ENCODE data around the gene GOLGA6A.
"Not testable (repeated sequence)": the region's sequence is repeated elsewhere in the genome, so short reads cannot be mapped to it uniquely, and the experiment has no call there.

GOLGA6A gene

DNA sequence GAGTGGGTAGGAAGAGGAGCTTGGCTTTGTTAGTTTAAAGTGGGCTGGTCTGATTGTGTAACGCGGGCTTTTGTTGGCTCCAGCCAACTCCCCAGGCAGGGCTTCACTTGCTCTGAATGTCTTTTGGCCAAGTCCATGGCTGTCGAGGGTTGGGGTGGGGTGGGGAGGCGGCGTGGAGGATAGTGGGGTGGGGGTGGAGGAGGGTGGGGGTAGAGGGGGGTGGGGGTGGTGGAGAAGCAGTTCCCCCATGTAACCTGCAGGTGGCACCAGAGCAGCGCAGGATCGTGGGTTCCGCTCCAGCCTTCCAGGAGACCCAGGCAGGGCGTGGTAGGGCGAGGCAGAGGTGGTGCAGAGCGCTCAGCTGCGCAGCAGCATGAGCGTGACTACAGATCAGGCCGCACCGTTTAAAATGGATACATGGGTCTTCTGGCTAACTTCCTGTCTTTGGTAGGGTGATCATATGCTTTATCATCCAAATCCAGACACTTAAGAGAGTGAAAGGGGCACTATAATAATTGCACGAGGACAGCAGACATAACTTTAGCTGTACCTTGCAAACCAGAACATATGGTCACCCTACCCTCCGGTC, 28.3 kb downstream of the GOLGA6A start:
- Histone ChIP-seq H3K4me1 (ENCODE audit: control insufficient read depth, low read length) (no peaks in the 10 kb centered on the region), H3K27ac (ENCODE audit: low read depth, low read length) (no peak overlapping the region), H3K4me2 (ENCODE audit: low read length) (no peak overlapping the region), H3K9me3 (ENCODE audit: control insufficient read depth, insufficient read depth, low read length) (no peaks in the 10 kb centered on the region), H3K27me3 (ENCODE audit: control insufficient read depth, low read length) (peaks cover 9% of the 10 kb centered on the region), H3F3A (ENCODE audit: control insufficient read depth, insufficient read depth) (no peaks in the 10 kb centered on the region), H4K20me1 (ENCODE audit: control insufficient read depth, insufficient read depth, low read depth, low read length) (no peaks in the 10 kb centered on the region), H3K36me3 (ENCODE audit: control insufficient read depth, low read length) (no peaks in the 10 kb centered on the region), H3K79me2 (ENCODE audit: control insufficient read depth, low read length) (no peaks in the 10 kb centered on the region), H3K9me2 (replicated peaks; ENCODE audit: control insufficient read depth, low read length) (no peaks in the 10 kb centered on the region), H3K4me3 (ENCODE audit: low read length) (no peak overlapping the region)
- TF ChIP-seq EZH2phosphoT487 (IDR thresholded peaks at IDR 0.05; ENCODE audit: borderline replicate concordance, low read length), result no peak
- TF ChIP-seq, protein P1, sequence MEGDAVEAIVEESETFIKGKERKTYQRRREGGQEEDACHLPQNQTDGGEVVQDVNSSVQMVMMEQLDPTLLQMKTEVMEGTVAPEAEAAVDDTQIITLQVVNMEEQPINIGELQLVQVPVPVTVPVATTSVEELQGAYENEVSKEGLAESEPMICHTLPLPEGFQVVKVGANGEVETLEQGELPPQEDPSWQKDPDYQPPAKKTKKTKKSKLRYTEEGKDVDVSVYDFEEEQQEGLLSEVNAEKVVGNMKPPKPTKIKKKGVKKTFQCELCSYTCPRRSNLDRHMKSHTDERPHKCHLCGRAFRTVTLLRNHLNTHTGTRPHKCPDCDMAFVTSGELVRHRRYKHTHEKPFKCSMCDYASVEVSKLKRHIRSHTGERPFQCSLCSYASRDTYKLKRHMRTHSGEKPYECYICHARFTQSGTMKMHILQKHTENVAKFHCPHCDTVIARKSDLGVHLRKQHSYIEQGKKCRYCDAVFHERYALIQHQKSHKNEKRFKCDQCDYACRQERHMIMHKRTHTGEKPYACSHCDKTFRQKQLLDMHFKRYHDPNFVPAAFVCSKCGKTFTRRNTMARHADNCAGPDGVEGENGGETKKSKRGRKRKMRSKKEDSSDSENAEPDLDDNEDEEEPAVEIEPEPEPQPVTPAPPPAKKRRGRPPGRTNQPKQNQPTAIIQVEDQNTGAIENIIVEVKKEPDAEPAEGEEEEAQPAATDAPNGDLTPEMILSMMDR (IDR thresholded peaks at IDR 0.05; ENCODE audit: low read depth, low read length, poor library complexity, severe bottlenecking), result peak; percentile 26

GRCh38 chr15:74053517-74053916, 28.8 kb downstream of the GOLGA6A start:
- Histone ChIP-seq H3K9me3 (ENCODE audit: control insufficient read depth, insufficient read depth, low read length) (no peaks in the 10 kb centered on the region), H3K9me2 (replicated peaks; ENCODE audit: control insufficient read depth, low read length) (no peaks in the 10 kb centered on the region), H3K27ac (ENCODE audit: low read depth, low read length) (no peak overlapping the region), H4K20me1 (ENCODE audit: control insufficient read depth, insufficient read depth, low read depth, low read length) (no peaks in the 10 kb centered on the region), H3K4me1 (ENCODE audit: control insufficient read depth, low read length) (no peaks in the 10 kb centered on the region), H3K36me3 (ENCODE audit: control insufficient read depth, low read length) (no peaks in the 10 kb centered on the region), H3F3A (ENCODE audit: control insufficient read depth, insufficient read depth) (no peaks in the 10 kb centered on the region), H3K79me2 (ENCODE audit: control insufficient read depth, low read length) (no peaks in the 10 kb centered on the region), H3K4me2 (ENCODE audit: low read length) (no peak overlapping the region), H3K27me3 (ENCODE audit: control insufficient read depth, low read length) (peaks cover 9% of the 10 kb centered on the region), H3K4me3 (ENCODE audit: low read length) (no peak overlapping the region)
- no peak for TF ChIP-seq EZH2phosphoT487 (IDR thresholded peaks at IDR 0.05; ENCODE audit: borderline replicate concordance, low read length)
- TF ChIP-seq, protein P1 (IDR thresholded peaks at IDR 0.05; ENCODE audit: low read depth, low read length, poor library complexity, severe bottlenecking), result no peak

DNA sequence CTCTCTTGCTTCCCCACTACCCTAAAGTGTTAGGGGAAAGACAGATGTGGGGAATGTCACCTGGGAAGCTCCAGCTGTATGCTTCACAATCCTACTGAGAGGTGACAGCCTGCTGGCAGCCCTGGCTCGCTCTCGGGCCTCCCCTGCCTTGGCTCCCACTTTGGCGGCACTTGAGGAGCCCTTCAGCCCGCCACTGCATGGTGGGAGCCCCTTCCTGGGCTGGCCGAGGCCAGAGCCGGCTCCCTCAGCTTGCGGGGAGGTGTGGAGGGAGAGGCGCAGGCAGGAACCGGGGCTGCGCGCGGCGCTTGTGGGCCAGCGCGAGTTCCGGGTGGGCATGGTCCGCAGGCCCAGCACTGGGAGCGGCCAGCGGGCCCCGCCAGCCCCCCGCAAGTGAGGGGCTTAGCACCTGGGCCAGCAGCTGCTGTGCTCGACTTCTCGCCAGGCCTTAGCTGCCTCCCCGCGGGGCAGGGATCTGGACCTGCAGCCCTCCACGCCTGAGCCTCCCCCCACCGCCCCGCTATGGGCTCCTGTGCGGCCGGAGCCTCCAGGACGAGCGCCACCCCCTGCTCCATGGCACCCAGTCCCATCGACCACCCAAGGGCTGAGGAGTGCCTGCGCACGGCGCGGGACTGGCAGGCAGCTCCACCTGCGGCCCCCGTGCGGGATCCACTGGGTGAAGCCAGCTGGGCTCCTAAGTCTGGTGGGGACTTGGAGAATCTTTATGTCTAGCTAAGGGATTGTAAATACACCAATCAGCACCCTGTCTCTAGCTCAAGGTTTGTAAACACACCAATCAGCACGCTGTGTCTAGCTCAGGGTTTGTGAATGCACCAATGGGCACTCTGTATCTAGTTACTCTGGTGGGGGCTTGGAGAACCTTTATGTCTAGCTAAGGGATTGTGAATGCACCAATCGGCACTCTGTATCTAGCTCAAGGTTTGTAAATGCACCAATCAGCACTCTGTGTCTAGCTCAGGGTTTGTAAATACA, 29.8 kb downstream of the GOLGA6A start:
- not testable (repeated sequence) for H3K36me3 ChIP-seq (ENCODE audit: control insufficient read depth, low read length); H3K4me1 ChIP-seq (ENCODE audit: control insufficient read depth, low read length); H3K27ac ChIP-seq (ENCODE audit: low read depth, low read length); H3K27me3 ChIP-seq (ENCODE audit: control insufficient read depth, low read length); H3K4me3 ChIP-seq (ENCODE audit: low read length); H3K9me2 ChIP-seq (replicated peaks; ENCODE audit: control insufficient read depth, low read length); H3F3A ChIP-seq (ENCODE audit: control insufficient read depth, insufficient read depth); H3K9me3 ChIP-seq (ENCODE audit: control insufficient read depth, insufficient read depth, low read length); H3K79me2 ChIP-seq (ENCODE audit: control insufficient read depth, low read length); H3K4me2 ChIP-seq (ENCODE audit: low read length); H4K20me1 ChIP-seq (ENCODE audit: control insufficient read depth, insufficient read depth, low read depth, low read length)

All from DOHH2 (cell line).